NCI-H2081 treated with DMSO at 0.1 percent for 48 hours (cell line): ENCODE measurements around the gene NDNF.

Experiments
- DNase-seq: peaks from one replicate; lab custom pipeline; 2025; lab: John Stamatoyannopoulos, UW

The NDNF gene

DNA sequence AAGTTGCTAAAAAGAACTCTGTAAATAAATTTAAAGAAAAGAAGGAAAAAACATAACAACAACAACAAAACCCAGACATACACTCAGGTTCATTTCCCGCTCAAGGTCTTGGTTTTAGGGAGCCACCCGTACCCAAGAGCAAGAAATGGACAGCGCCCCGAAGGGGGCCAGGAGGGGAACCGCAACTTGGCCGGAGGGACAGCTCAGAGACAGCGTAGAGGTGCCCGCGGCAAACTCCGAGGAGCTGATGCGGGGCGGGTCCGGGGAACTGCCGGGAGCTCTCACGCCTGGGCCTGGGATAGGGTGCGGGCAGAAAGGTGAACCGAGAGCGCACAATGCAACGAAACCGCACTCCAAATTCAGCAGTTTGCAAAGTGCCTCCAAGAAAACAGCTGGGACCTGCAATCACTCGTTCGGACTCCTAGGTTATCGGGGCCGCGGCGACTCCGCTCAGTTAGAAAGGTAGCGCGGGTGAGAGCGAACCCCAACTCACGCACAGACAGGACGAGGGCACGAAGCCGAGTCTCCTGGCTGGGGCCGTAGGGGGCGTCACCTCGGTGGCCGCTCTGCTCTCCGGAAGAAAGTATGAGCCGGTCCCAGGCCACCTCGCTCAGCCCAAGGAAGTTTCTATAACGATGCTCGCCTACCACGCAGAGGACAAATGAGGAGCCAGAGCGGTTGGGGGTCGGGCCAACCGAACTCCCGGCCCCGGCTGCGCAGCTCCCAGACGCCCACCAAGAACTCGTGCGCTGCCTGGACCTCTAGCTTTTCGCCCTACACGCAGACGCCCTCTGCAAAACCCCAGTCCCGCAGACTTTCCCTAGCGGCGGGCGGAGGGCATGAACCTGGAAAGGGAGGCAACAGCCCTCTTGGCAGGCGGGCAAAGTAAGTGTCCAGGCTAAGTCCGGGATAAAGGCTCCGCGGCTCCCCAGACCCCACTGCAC is 1.4 kb downstream of the NDNF start:
- DNase-seq, result no peak

GRCh38 chr4:121070274-121070673 is 2.1 kb downstream of the NDNF start:
- no peak for DNase-seq

DNA sequence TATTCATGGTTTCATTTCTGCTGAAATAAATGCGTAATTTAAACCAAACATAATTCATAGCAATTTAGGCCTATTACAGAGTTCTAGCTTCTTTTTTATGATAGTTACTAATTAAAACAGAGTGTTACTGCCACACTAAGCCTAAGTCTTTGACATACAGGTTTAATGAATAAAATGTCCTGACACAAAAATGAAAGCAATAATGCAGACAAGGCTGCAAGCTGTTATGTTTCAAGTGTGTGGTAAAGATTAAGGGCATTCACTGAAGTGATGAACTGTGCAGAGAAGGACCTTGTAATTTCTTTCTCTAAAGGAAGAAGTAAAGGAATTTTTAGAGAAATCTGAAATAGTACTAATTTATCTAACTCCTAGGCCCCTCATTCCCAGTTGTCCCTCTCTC is 2.9 kb downstream of the NDNF start:
- DNase-seq, result no peak

DNA sequence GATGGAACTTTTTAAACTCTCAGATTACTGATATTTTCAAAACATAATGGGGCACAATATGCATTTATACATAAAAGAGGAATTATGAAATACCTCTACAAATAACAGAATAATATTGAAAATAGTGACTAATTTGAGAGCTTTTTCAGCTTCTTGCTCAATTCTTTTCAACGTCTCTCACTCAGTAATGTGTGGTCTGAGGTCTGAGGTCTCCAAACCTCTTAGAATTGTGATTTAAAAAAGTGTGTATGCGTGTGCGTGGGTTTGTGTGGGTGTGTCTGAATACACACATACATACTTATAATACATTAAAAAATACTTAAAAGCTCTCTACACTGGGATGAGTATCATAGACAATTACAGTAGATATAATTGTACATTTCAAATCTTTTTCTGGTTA is 7.9 kb downstream of the NDNF start:
- no peak for DNase-seq

GRCh38 chr4:121062521-121062920 is 9.8 kb downstream of the NDNF start:
- DNase-seq, result no peak

GRCh38 chr4:121061861-121062260 is 10.5 kb downstream of the NDNF start:
- no peak for DNase-seq

GRCh38 chr4:121061215-121061614 is 11.1 kb downstream of the NDNF start:
- DNase-seq, result no peak

DNA sequence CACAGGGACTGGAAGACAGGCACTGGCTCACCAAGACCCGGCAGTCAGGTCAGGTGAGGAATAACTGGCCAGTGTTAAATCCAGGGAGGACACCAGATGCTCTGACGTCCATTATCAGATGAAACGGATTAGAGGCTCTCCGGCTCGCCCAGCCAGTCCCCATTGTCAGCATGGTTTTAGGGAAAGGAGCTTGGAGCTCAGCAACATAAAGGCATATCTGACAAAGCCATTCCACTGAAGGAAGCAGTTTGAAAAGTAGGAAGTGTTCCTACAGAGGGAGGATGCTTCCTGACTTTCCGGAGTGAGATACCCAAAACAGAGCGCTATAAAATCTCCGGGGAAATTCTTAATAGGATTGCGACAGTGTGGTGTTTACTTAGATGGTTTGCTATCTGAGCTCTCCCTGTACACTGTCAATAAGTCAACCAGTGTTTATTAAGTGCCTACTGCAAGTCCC is 14.8 kb downstream of the NDNF start:
- DNase-seq, result no peak

- DNase-seq, result no peak
Measured at GRCh38 chr4:121056066-121056465, 16.3 kb downstream of the NDNF start.

DNA sequence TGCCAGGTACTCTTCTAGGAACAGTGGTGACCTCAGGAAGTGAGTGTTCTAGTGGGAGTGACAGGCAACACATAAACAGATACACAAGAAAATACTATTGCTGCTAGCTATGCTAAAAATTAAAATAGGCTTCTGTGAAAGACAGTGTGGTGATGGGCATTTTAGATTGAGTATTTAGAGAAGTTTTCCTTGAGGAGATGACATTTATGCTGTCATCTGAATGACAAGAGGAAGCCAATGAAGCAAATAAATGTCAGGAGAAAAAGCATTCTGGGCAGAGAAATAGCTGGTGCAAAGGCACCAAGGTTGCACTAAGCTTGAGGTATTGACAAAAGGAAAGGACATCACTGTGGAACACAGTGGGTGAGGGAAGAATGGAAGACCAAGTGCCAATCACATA is 18.0 kb downstream of the NDNF start:
- no peak for DNase-seq

DNA sequence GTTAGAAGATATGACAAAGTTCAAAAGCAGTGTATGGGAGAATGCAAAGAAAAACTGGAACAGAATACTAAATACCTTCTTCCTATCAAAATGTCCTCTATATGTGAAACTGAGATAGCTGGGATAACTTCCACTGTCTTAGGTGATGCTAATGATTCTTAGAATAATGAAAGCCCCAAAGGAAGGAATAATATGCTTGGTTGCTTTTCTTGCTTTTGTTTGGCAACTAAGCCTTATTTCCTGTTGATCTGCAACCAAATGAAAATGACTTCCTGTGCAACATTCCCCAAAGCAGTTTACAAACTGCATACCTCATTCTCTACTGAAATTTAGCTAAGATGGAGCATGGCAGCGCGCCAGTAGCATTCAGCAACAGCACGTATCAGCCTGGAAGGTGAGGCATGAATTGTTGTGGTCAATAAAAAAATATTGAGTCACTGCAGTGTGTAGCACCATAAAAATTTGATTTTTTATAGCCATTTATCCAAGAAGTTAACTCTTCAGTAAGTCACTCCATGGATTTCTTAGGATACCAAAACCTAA is 18.7 kb downstream of the NDNF start:
- no peak for DNase-seq

- no peak for DNase-seq
Measured at GRCh38 chr4:121050300-121050699, 22.0 kb downstream of the NDNF start.

DNA sequence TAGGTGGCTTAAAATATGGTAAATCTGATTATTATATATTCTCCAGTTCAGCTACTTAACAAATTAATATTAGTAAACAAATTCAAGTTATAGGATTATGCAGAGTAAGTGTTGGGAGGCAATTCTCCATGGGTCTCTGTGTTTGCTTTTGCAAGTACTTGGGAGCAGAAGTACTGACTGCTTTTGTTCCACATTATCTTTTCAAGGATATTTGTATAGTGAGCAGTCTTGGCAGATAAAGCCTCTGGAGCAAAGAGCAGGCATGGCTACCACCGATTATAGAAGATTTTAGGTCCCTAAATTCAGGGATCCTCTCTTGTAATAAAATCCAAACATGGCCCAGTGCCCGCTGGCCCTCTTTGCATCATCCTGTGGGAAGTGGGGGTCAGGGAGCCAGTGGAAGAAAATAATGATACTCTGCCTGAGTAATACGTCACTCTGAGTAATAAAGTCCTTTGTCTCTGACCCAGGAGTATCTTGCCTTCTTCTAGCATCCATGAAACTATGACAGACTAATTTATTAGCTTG is 23.2 kb downstream of the NDNF start:
- DNase-seq, result no peak

GRCh38 chr4:121048165-121048564 is 24.2 kb downstream of the NDNF start:
- no peak for DNase-seq

- DNase-seq, result no peak
Measured at GRCh38 chr4:121041307-121042090, 30.8 kb downstream of the NDNF start.

DNA sequence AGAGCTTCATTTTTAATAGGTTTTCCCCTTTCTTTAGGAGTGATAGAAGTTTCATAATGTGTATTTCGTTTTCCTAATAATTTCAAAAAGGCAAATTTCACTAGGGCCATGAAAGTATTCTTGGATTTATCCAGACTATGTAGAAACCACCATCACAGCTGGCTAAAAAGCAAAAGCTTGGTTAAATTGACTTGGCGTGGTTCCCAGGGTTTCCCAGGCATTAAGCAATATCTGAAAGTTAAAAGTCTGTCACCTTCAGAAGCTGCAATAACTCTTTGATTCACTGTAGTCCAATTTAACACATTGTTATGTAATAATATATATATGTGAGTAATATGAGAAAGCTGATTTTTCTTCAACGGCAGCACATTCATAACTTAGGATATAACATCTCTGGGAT is 38.3 kb downstream of the NDNF start:
- no peak for DNase-seq

DNA sequence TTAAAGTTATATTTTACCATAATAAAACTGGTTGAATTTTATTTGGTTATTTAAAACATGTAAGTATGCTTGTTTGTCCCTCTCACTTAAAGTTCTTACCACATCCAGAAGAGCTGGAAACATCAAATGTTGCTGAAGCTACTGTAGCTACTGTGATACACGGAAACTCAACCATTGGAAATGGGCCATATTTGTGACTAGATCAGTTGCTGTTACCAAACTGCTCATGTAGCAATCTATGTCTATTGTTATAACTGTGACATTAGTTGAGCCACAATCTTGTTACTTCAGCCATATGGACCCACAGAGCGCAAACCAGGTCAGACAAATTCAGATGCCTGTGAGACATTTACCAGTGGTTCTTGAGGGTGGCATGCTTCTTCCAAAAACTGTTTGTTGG is 41.6 kb downstream of the NDNF start:
- DNase-seq, result no peak

DNA sequence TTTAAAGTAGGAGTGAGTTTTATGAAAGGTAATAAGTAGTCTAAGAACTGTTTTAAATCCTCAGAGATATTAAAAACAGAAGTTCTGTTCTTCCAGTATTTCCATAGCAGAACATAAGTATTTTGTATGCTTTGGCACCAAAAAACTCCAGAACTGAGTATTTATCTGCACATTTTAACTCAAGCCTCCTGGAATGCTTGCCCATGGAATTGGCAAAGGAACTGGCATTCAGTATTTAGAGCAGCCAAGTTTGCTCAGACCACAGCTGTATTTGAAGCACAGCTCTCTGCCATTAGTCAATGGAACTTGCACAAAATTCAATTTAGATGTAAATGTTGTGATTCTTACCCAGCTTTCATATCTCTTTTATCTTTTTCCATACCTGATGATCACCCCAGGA is 42.2 kb downstream of the NDNF start:
- no peak for DNase-seq

DNA sequence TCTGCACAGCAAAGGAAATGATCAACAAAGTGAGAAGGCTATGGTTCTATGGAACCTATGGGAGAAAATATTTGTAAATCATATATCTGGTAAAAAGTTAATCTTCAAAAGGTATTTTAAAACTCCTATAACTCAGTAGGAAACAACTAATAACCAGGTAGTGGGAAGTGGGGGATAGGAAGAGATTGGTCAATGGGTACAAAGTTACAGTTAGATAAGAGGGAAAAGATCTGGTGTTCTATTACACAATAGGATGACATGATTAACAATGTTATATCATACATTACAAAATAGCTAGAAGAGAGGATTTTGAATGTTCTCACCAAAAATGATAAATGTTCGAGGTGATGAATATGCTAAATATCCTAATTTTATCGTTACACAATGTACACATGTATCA is 46.3 kb downstream of the NDNF start:
- no peak for DNase-seq

DNA sequence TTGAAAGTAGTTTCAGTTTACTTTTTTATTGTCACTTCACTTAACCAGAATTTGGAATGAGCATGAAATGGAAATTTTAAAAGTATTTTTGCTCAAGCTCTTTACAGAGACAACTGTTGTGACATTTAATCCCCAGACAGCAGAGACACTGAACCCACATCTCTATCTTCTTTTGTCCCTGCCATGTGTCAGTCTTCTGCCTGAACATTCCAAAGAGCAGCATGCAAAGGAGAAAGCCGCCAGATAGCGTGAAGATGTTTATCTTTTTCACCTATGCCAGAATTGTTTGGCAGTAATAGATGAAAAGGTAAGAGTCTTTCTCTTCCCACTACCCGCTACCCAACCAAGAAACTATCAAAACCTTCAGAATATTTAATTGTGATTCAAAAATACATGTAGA is 46.8 kb downstream of the NDNF start:
- DNase-seq, result no peak

DNA sequence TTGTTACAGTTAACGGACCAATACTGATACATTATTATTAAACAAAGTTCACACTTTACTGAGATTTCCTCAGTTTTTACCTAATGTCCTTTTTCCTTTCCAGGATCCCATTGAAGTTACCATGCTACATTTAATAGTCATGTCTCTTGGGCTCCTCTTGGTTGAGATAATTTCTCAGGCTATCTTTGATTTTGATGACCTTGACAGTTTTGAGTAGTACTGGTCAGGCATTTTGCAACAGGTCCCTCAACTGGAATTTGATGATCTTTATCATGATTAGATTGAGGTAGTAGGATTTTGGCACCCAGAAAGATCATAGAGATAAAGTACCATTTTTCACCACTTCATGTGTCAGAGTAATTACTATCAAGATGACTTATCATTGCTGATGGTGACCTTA is 53.8 kb downstream of the NDNF start:
- no peak for DNase-seq

- DNase-seq, result no peak
Measured at GRCh38 chr4:121016611-121017010, 55.7 kb downstream of the NDNF start.

GRCh38 chr4:121015421-121015820 is 56.9 kb downstream of the NDNF start:
- DNase-seq, result no peak
